NCI-H524 (cell line): ENCODE measurements around the gene PLPP7.
"Not testable (repeated sequence)": the region's sequence is repeated elsewhere in the genome, so short reads cannot be mapped to it uniquely, and the experiment has no call there.

Experiments used
- DNase-seq, 2 experiments: peaks; one replicate each; lab custom pipeline; 2025; lab: John Stamatoyannopoulos, UW

Gene PLPP7

GRCh38 chr9:131289301-131290035, at the start of gene PLPP7:
PLPP7 (plus strand) TSS chr9:131289723; CDS start chr9:131289998, 275 bp downstream.
- DNase-seq, result peak; percentile 83 to 88

GRCh38 chr9:131240047-131240921, 49.2 kb upstream of the PLPP7 start:
- DNase-seq, result no peak

GRCh38 chr9:131244331-131244730, 45.2 kb upstream of the PLPP7 start:
- DNase-seq, result not testable (repeated sequence)

GRCh38 chr9:131246618-131247017, 42.9 kb upstream of the PLPP7 start:
- DNase-seq, result no peak

GRCh38 chr9:131252120-131252519, 37.4 kb upstream of the PLPP7 start:
- no peak for DNase-seq

GRCh38 chr9:131253891-131254491, 35.5 kb upstream of the PLPP7 start:
- no peak for DNase-seq

- no peak for DNase-seq
These were observed 34.9 kb upstream of the PLPP7 start for GRCh38 chr9:131254626-131255025.

GRCh38 chr9:131255676-131256197, 33.8 kb upstream of the PLPP7 start:
- peak; percentile 85 to 92 for DNase-seq

DNA sequence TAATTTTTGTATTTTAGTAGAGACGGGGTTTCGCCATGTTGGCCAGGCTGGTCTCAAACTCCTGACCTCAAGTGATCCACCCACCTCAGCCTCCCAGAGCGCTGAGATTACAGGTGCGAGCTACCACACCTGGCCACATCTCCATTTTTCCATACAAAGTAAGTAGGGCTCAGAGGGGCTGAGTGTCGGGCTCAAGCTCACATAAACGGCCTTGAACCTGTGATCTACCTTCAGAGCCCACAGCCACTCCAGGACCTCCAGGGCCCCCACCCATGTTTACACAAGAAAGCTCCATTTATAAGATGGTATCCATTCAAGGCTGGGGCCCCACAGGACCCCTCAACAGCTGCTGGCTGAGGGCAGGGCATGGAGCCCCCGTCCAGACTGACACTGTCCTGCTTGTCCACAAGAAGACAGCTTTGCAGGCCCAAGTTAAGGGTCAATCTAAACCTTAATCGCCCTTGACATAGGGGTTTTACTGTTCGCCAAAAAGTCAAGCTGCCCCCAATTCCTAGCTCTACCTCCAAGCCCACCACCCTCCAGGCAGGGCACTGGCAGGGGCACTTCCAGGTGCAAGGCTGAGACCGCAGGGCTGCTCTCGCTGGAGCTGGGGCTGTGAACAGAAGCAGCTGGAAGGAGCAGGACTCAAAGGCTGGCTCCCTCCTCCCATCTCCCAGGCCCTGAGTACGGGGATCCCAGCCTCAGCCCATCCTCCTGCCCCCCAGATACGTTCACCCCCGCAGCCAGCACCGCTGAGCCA, 32.1 kb upstream of the PLPP7 start:
- no peak for DNase-seq

DNA sequence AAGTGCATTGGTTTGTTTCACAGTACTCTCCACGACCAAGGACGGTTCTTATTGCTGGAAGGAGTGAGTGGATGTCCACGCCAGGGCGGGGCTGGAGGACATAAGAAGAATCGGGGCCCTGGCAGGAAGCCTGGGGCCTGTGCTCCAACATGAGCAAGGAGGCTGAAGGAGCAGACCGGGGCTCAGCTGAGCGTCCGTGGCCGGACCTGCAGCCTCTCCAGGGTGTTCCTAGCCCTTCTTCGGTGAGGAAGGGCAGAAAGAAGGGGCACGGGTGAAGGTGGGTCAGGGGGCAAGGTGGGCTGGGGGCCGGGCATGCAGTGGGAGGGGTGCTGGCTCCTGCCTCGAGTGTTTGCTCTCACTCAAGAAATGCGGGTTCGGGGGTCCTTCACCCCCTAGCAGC, 31.3 kb upstream of the PLPP7 start:
- no peak for DNase-seq

DNA sequence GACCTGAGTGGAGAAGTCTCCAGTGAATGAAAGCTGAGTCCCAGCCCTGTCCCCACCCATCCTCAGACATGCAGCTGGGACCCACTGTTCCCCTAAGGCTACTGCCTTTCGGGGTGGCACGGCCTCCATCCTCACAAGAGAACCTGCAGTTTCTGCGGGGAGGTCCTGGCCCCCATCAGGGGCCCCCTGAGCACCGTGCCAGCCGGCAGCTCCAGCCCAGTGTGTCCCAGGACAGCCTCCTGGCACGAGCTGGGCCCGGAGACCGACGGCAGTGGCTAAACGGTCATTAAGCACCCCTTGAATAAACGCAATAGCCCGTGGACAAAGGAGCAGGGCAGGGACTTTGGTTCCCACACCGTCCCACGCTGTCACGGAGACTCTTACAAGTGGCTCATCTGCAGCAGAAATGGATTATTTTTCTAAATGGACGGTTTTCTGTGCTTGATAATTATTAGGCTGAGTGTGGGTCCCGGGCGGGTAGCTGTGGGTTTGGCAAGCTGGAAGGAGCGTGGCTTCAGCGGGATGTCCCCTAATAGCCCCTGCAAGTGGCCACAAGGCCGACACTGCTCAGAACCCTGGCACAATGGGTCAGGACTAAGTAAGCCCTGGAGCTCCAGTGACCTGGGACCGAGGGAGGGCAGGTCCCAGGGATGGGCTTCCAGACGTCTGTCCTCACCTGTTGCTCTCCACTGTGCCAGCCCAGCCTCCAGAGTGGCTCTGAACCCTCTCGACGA, 30.7 kb upstream of the PLPP7 start:
- DNase-seq, result no peak

DNA sequence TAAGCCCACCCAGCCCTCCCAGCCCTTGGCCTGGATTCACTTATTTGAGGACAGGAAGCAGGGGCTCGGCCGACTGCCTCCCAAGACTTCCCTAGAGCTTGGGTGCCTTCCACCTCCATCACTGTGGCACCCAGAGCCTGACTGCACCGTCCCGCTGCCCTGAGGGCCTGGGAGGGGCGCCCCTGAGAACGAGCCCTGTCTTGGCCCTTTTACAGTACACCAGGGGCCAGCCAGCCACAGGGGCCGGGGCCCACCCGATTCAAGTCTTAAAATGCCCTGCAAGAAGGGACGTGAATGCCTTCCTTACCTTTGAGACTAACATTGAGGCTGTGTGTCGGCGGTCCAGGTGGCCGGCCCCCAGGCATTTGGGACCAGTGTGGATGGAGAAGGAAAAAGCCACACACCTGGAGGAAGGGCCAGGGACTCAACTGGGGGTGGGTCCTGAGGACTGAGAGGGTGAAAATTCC, 30.1 kb upstream of the PLPP7 start:
- no peak for DNase-seq

- DNase-seq, result no peak
These were observed 29.5 kb upstream of the PLPP7 start for GRCh38 chr9:131259916-131260597.

DNA sequence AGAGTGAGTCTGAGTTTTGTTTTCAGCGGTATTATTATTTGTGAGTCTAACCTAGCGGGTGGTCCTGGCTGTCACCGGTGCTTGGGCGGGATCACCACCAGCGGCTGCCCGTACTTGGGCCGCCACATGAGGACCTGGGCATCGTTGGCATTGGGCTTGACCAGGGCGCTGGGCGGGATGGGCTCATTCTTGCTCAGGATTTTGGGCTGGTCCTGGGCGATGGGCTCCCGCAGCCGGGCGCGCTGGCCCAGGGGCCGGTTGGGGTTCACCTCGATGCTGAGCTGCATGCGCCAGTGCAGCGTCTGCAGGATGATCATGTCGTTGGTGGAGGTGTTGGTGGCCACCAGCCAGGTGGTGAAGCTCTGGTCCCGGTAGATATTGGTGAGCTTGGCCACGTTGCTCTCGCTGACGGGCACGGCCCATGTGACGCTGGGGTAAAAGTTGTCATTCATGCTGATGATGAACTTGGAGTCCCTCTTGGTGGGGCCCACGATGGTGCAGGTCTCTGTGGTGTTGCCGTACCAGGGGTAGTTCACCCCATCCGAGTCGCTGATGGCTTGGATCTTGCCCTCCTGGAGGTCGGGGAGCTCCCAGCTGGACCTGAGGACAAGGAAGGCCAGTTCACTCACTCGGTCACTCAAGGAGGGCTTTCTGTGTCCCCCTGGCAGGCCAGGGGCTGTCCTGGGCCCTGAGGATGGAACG, 28.6 kb upstream of the PLPP7 start:
- no peak for DNase-seq

DNA sequence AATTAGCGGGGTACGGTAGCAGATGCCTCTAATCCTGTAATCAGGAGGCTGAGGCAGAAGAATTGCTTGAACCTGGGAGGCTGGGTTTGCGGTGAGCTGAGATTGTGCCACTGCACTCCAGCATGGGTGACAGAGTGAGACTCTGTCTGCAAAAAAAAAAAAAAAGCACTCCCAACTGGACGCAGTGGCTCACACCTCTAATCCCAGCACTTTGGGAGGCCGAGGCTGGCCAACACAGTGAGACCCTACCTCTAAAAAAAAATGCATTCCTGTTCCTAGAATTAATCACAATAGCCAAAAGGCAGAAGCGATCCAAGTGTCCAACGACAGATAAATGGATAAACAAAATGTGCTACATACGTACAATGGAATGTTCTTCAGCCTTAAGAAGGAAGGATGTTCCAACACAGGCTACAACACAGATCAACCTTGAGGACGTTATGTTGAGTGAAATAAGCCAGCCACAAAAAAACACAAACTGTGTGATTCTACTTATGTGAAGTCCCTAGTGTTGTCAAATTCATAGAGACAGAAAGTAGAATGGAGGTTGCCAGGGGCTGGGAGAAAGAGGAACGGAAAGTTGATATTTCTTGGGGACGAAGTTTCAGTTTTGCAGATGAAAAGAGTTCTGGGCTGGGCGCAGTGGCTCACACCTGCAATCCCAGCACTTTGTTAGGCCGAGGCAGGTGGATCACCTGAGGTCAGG, 27.0 kb upstream of the PLPP7 start:
- DNase-seq, result no peak

DNA sequence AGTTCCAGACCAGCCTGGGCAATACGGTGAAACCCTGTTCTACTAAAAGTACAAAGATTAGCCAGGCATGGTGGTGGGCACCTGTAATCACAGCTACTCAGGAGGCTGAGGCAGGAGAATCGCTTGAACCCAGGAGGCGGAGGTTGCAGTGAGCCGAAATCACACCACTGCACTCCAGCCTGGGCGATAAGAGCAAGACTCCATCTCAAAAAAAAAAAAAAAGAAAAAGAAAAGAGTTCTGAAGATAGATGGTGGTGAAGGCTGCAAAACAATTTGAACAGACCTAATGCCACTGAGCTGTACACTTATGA, 26.5 kb upstream of the PLPP7 start:
- DNase-seq, result not testable (repeated sequence)

DNA sequence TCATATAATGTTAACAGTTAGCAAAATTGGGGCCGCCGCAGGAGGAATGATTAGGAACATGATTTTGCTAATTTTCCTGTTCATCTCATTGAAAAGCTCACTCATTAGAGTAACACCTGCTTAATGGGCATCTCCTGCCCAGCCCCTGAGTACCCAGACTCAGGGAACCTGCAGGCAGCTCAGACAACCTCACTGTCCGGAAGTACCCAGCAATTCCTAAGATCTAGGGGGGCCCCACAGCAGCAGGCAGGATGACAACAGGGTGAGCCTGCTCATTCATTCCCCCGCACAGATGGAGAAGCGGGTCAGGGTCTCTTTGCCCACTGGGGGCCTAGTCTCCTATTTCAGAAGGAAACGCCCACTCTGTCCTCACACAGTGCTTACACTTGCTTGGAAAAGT, 25.8 kb upstream of the PLPP7 start:
- DNase-seq, result no peak

- no peak for DNase-seq
These were observed 25.3 kb upstream of the PLPP7 start for GRCh38 chr9:131264231-131264630.
